DND-41 (cell line): ENCODE results near the gene APC2.

ENCODE experiments used
- EZH2 ChIP-seq: IDR thresholded peaks from 3 replicates; pipeline ENCODE4 v1.6.1; 2012; ENCODE audit warnings: borderline replicate concordance, low read depth, mild to moderate bottlenecking, moderate library complexity, low read length, inconsistent platforms; ENCODE audit not compliant: severe bottlenecking
- TF ChIP-seq, protein P1 (sequence below): IDR thresholded peaks from 2 replicates; pipeline ENCODE4 v1.5.1; 2012; ENCODE audit warnings: borderline replicate concordance, low read length, moderate library complexity, mild to moderate bottlenecking; ENCODE audit not compliant: poor library complexity, severe bottlenecking; ENCODE audit errors: extremely low read depth

DNA sequence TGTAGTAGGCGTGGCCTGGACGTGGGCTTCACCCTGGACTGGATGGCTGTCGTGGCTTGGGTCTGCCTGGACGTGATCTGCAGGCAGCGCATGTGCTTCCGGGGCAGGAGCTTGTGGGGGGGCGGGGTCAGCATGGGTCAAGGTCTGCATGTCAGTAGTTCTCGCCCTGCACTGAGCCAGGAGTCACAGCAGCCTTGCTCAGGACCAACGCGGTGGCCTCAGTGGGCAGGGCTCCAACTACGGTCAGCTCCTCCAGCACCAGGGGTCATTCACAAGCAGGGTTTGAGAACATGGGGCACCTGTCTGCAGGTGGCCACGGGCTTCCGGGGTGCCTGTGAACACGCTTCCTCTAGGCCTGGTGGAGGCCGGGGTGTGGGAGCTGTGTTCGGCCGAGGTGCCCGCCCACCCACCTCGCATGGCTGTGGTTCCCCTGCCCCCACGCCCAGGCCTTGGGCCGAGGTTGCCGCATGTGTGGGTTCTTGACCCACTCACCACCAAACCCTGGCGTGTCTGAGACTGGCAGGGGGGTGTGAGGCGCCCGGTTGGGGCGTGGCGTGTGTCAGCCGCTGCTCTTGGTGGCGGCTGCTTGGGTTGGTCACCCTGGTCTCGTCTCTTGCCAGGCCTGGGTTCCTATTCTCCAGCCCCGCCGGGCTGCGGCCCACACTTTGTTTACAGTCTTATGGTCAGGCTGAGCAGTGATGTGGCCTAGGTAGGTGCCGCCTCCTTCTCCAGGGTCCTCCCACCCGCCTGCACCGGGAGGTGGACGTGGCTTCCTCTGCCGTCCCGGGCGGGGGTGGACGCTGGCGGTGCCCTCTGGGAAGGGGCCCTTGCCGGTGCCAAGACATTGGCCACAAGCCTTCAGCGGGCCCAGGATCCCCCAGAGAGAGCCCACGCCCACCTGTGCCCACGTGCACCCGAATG is 16.5 kb upstream of the APC2 start:
- TF ChIP-seq, protein P1, sequence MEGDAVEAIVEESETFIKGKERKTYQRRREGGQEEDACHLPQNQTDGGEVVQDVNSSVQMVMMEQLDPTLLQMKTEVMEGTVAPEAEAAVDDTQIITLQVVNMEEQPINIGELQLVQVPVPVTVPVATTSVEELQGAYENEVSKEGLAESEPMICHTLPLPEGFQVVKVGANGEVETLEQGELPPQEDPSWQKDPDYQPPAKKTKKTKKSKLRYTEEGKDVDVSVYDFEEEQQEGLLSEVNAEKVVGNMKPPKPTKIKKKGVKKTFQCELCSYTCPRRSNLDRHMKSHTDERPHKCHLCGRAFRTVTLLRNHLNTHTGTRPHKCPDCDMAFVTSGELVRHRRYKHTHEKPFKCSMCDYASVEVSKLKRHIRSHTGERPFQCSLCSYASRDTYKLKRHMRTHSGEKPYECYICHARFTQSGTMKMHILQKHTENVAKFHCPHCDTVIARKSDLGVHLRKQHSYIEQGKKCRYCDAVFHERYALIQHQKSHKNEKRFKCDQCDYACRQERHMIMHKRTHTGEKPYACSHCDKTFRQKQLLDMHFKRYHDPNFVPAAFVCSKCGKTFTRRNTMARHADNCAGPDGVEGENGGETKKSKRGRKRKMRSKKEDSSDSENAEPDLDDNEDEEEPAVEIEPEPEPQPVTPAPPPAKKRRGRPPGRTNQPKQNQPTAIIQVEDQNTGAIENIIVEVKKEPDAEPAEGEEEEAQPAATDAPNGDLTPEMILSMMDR = no peak
- TF ChIP-seq EZH2 = no peak
